Neural cell (in vitro differentiated cells): ENCODE data around the gene SPATA6L.

Experiments used
- CTCF ChIP-seq: fragments of 450-650 bp; IDR thresholded peaks from 2 replicates; pipeline ENCODE4 v1.5.1; 2014; ENCODE audit warnings: antibody characterized with exemption, mild to moderate bottlenecking, moderate library complexity; ENCODE audit not compliant: poor library complexity, severe bottlenecking
- EP300 ChIP-seq: fragments of 450-650 bp; conservative IDR thresholded peaks from 2 replicates; pipeline ENCODE4 v1.6.1; 2014; ENCODE audit warnings: antibody characterized with exemption, mild to moderate bottlenecking, moderate library complexity; ENCODE audit not compliant: poor library complexity, severe bottlenecking
- EZH2 ChIP-seq: fragments of 200-600, 300-800 bp; shearing (Covaris generic), sonication (generic); IDR thresholded peaks from 2 replicates; pipeline ENCODE4 v1.6.1; 2014; ENCODE audit warnings: antibody characterized with exemption, low read length, borderline replicate concordance, mild to moderate bottlenecking; ENCODE audit not compliant: insufficient read depth, poor library complexity, severe bottlenecking
- RAD21 ChIP-seq: fragments of 450-650 bp; conservative IDR thresholded peaks from 2 replicates; pipeline ENCODE4 v1.6.1; 2014; ENCODE audit warnings: antibody characterized with exemption, mild to moderate bottlenecking, moderate library complexity
- REST ChIP-seq: IDR thresholded peaks from 2 replicates; pipeline ENCODE4 v1.6.1; 2012; ENCODE audit warnings: borderline replicate concordance
- SMC3 ChIP-seq: fragments of 450-650 bp; conservative IDR thresholded peaks from 2 replicates; pipeline ENCODE4 v1.6.1; 2014; ENCODE audit warnings: antibody characterized with exemption, mild to moderate bottlenecking, moderate library complexity; ENCODE audit not compliant: poor library complexity

GRCh38 chr9:4680173-4680525, 13.9 kb upstream of the SPATA6L start:
- TF ChIP-seq CTCF (no peak), SMC3 (no peak), RAD21 (no peak), REST (no peak), EP300 (no peak), EZH2 (no peak)
